Fibroblast of lung (primary cell): ENCODE results near the gene NCSTN. TPM values are rescaled to one million over a fixed set of nuclear protein-coding genes. Genes with fewer than 3 reads are reported as not detected.

Experiments used
- DNase-seq, 2 donors: peaks; one replicate each; pipeline versions ENCODE4 v3.0.0 to v3.0.0-alpha.2; 2010; ENCODE audit warnings: low read depth in 2 of 2
- H2AFZ ChIP-seq: 2 replicates; pipeline ENCODE4 v1.5.1; 2012; ENCODE audit warnings: low read length, control low read depth, inconsistent platforms
- H3K27ac ChIP-seq: 2 replicates; pipeline ENCODE4 v1.5.1; 2011; ENCODE audit warnings: low read length, control low read depth; ENCODE audit not compliant: insufficient read depth
- H3K27me3 ChIP-seq: 2 replicates; pipeline ENCODE4 v1.5.1; 2011; ENCODE audit warnings: mild to moderate bottlenecking, low read length; ENCODE audit not compliant: control insufficient read depth, insufficient read depth
- H3K36me3 ChIP-seq: 2 replicates; pipeline ENCODE4 v1.5.1; 2011; ENCODE audit warnings: low read length; ENCODE audit not compliant: control insufficient read depth, insufficient read depth
- H3K4me1 ChIP-seq: 2 replicates; pipeline ENCODE4 v1.5.1; 2011; ENCODE audit warnings: low read length; ENCODE audit not compliant: control insufficient read depth, insufficient read depth; ENCODE audit errors: extremely low read depth
- H3K4me2 ChIP-seq: 2 replicates; pipeline ENCODE4 v1.5.1; 2011; ENCODE audit warnings: low read length, control low read depth; ENCODE audit not compliant: insufficient read depth; ENCODE audit errors: extremely low read depth
- H3K4me3 ChIP-seq, 4 experiments: fragments of 200-600 bp in 1 of 4; sonication (generic) in 1 of 4; replicated peaks in 1 of 4; 2 replicates each; pipeline ENCODE4 v1.5.1; 2011 to 2016; ENCODE audit warnings: low read length in 4 of 4, low read depth in 3 of 4, mild to moderate bottlenecking in 3 of 4, control low read depth in 2 of 4, inconsistent platforms in 1 of 4, mixed read lengths in 1 of 4; ENCODE audit not compliant: insufficient read depth in 1 of 4; ENCODE audit errors: control extremely low read depth in 1 of 4
- H3K79me2 ChIP-seq: 2 replicates; pipeline ENCODE4 v1.5.1; 2012; ENCODE audit warnings: mild to moderate bottlenecking, low read length, inconsistent platforms; ENCODE audit not compliant: control insufficient read depth, insufficient read depth
- H3K9ac ChIP-seq: 2 replicates; pipeline ENCODE4 v1.5.1; 2011; ENCODE audit warnings: mild to moderate bottlenecking, low read length, control low read depth; ENCODE audit not compliant: insufficient read depth
- H3K9me3 ChIP-seq: 2 replicates; pipeline ENCODE4 v1.5.1; 2012; ENCODE audit warnings: low read depth, low read length; ENCODE audit not compliant: control insufficient read depth, insufficient read depth
- H4K20me1 ChIP-seq: 2 replicates; pipeline ENCODE4 v1.5.1; 2011; ENCODE audit warnings: low read length; ENCODE audit not compliant: control insufficient read depth, insufficient read depth; ENCODE audit errors: extremely low read depth
- CTCF ChIP-seq, 2 donors: IDR thresholded peaks in 1 of 2; conservative IDR thresholded peaks in 1 of 2; 1 replicate in 1 of 2; 2 replicates in 1 of 2; pipeline ENCODE4 v1.5.1; 2011 to 2012; ENCODE audit warnings: low read length in 2 of 2, control low read depth in 1 of 2, inconsistent platforms in 1 of 2, low read depth in 1 of 2, mild to moderate bottlenecking in 1 of 2
- EZH2 ChIP-seq: IDR thresholded peaks from 2 replicates; pipeline ENCODE4 v1.5.1; 2012; ENCODE audit warnings: low read length, control low read depth, mild to moderate bottlenecking; ENCODE audit errors: missing control alignments
- polyA plus RNA-seq, 2 donors: library from polyadenylated mRNA; depleted of rRNA in 1 of 2; stranded (reverse) in 1 of 2; unstranded in 1 of 2; fragments of >200 nt; gene quantifications; 2 replicates each; pipeline ENCODE4 v1.2.1, GENCODE V29; 2011 to 2012; ENCODE audit warnings: missing spikeins in 1 of 2
- total RNA-seq: library from RNA; depleted of rRNA; stranded (reverse); fragments of >200 nt; gene quantifications from 2 replicates; pipeline ENCODE4 v1.2.1, GENCODE V29; 2014

The NCSTN gene
- total and polyA plus RNA-seq, 2 donors (not counting 1 experiment from before 2014, with no cell fraction given): 97.1 to 188 TPM

GRCh38 chr1:160403244-160403643, 60.1 kb downstream of the NCSTN start:
- no peak for DNase-seq
- H3K9me3 ChIP-seq: no peaks in the 10 kb centered on the region
- no peak overlapping the region for H3K9ac ChIP-seq
- no peak overlapping the region for H3K27ac ChIP-seq
- H3K4me3 ChIP-seq: no peak overlapping the region
- no peaks in the 10 kb centered on the region for H3K79me2 ChIP-seq
- peaks cover 37% of the 10 kb centered on the region for H3K27me3 ChIP-seq
- TF ChIP-seq EZH2 (no peak), CTCF (conservative IDR thresholded peaks at IDR 0.05 in 1 of 2, IDR thresholded peaks at IDR 0.05 in 1 of 2; ENCODE audit: low read depth in 1 of 2, low read length in 2 of 2) (no peak)
- no peaks in the 10 kb centered on the region for H4K20me1 ChIP-seq
- H3K4me1 ChIP-seq: no peaks in the 10 kb centered on the region
- H2AFZ ChIP-seq: no peak overlapping the region
- no peak overlapping the region for H3K4me2 ChIP-seq
- H3K36me3 ChIP-seq: no peaks in the 10 kb centered on the region

GRCh38 chr1:160404094-160404493, 60.9 kb downstream of the NCSTN start:
- no peaks in the 10 kb centered on the region for H3K79me2 ChIP-seq
- no peak overlapping the region for H3K4me2 ChIP-seq
- H3K4me3 ChIP-seq: no peak overlapping the region
- no peaks in the 10 kb centered on the region for H3K4me1 ChIP-seq
- H3K36me3 ChIP-seq: no peaks in the 10 kb centered on the region
- no peak overlapping the region for H3K9ac ChIP-seq
- H3K27me3 ChIP-seq: peaks cover 32% of the 10 kb centered on the region
- TF ChIP-seq EZH2 (no peak), CTCF (conservative IDR thresholded peaks at IDR 0.05 in 1 of 2, IDR thresholded peaks at IDR 0.05 in 1 of 2; ENCODE audit: low read depth in 1 of 2, low read length in 2 of 2) (no peak)
- no peaks in the 10 kb centered on the region for H4K20me1 ChIP-seq
- H3K27ac ChIP-seq: no peak overlapping the region
- no peaks in the 10 kb centered on the region for H3K9me3 ChIP-seq
- no peak overlapping the region for H2AFZ ChIP-seq
- DNase-seq: no peak

DNA sequence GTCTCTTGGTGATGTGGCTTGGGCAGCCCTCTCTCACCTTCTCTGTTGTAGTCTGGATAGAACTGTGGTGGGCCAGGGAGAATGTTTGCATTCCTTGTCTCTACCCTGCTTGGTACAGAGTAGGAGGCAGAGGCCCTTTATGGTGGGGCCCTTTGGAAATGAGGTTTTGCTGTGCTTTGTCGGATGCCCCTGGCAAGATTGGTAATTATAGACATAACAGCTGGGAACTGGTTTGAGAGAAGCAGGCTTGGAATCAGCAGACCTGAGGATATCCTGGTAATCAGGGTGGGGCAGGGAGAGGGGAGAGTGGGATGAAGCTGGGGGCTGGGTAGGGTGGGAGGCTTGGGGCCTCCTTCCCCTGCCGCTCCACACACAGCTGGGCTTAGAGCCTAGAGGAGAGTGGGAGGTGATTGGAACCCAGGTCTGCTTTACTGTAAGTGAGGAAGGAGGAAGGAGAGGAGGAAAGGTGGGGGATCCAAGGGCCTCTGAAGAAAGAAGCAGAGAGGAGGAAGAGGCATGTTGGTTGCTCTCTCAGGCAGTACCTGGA, 62.2 kb downstream of the NCSTN start:
- TF ChIP-seq EZH2 (no peak), CTCF (conservative IDR thresholded peaks at IDR 0.05 in 1 of 2, IDR thresholded peaks at IDR 0.05 in 1 of 2; ENCODE audit: low read depth in 1 of 2, low read length in 2 of 2) (no peak)
- H3K4me2 ChIP-seq: no peak overlapping the region

More for the DNA sequence above, 62.2 kb downstream of the NCSTN start:
- H3K4me1 ChIP-seq: no peaks in the 10 kb centered on the region
- H3K36me3 ChIP-seq: no peaks in the 10 kb centered on the region
- H3K79me2 ChIP-seq: no peaks in the 10 kb centered on the region
- no peak overlapping the region for H3K27ac ChIP-seq
- DNase-seq: no peak
- no peak overlapping the region for H2AFZ ChIP-seq
- H3K9me3 ChIP-seq: no peaks in the 10 kb centered on the region
- no peak overlapping the region for H3K9ac ChIP-seq
- no peaks in the 10 kb centered on the region for H4K20me1 ChIP-seq
- peaks cover 21% of the 10 kb centered on the region for H3K27me3 ChIP-seq
- no peak overlapping the region for H3K4me3 ChIP-seq
